HG02642 (cell line): ENCODE measurements around the gene CALY.

ENCODE experiments used
- ATAC-seq: cut with Tn5 transposase; IDR thresholded peaks from one replicate; pipeline ENCODE4 v1.9.1; 2021; ENCODE audit warnings: mild to moderate bottlenecking; ENCODE audit not compliant: unreplicated experiment, poor library complexity

Gene CALY

DNA sequence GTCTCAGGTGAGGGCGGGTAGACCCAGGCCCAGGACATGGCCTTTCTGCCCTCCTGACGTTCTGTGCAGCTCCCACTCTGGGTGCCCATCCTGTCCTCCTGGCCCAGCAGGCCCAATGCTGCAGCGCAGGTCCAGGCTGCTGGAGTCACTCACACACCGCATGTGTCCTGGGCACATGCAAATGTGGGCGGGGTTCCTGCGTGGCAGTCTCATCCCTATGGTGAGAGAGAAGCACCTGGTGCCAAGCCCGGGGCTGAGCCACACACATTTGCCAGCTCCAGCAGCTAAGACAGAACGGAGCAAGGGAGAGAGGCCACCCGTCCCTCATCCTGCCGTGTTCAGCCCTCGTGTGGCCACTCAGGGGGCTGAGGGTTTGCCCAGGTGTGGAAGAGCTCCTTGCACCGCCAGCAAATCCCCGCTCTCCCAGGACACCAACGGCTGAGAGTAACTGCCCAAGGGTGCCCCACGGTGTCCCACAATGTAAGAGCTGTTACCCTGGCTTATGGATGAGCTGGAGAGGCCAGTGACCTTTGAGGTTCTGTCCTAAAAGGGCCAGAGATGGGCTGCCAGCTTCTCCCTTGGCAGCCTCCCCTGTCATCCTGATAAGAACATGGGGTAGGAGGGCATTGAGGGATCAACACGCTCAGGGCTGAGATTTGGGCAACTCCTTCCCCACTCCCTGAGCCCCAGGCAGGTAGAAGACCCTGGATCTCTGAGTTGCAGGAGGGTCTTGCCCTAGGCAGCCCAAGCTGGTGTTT, 16.7 kb upstream of the CALY start:
- no peak for ATAC-seq

DNA sequence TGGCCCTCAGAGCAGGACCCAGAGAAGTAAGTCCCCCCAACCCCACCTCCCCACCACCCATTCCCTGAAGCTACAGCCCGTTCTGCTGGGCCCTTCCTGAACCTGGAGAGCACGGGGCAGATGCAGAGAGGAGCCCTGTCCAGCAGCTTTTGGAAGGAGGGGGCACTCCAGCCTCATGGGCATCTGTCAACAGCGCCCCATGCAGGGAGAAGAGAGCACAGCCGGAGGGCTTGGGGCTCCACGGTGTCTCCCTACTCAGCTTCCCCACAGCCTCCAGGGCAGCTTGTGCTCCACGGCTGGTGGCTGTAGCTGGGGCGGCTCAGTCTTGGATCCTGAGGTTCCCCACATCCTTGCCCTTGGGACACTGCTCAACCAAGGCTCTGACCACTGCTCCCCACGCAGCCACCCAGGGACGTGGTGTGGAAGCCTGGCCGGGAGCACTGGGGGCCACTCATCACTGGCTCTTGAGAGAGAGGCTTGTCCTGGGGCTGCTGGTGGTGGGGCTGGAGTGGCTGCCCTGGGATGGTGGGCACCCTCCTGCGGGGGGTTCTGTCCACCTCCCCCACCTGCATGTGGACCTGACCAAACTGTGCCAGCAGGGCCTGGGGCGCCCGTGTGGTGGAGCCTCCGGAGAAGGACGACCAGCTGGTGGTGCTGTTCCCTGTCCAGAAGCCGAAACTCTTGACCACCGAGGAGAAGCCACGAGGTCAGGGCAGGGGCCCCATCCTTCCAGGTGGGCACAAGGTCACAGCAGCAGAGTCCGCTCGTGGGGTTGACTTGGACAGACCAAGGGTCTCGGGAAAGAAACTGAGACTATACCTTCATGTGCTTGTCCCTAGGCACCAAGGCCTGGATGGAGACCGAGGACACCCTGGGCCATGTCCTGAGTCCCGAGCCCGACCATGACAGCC, 15.0 kb upstream of the CALY start:
- ATAC-seq: no peak

DNA sequence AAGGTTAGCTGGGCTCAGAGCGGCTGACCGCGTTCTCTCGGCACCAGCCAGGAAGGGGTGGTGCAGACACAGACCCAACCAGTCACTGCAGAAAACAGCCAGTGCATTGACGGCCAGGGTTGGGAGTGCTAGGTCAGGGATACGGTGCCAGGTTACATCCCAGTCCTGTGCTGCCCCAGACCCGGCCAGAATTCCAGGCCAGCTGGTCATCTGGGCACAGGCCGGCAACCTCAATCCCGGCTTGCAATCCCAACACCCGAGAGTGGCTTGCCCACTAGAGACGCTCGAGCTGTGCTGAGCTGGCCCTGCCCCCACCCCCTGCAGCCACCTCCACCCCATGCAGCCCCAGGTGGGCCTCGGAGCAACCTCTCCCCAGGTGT, 14.2 kb upstream of the CALY start:
- no peak for ATAC-seq

DNA sequence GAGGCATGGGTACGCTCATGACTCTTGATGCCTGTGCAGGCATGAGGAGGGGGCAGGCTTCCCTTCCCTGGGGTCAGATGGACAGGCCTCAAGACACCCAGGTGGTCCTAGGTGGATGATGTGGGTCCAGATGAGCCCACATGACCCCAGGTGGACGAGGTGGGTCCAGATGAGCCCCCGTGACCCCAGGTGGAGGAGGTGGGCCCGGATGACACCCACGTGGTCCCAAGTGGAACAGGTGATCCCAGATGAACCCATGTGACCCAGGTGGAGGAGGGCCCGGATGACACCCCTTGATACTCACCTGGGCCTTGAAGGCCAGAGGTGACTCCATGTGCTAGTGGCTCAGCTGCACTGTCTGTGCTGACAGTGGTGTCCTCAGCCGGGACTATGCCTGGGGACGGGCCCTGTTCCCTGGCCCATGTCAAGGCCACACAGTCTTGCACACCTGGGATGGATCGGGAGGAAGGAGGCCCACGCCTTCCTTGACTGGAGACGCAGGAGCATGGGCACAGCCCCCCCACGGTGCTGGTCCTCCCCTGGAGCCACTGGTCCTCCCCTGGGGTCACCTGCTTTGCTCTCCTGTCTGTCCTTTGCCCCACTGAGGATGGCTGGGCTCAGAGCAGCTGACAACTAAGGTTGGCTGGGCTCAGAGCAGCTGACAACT, 13.7 kb upstream of the CALY start:
- ATAC-seq: no peak

DNA sequence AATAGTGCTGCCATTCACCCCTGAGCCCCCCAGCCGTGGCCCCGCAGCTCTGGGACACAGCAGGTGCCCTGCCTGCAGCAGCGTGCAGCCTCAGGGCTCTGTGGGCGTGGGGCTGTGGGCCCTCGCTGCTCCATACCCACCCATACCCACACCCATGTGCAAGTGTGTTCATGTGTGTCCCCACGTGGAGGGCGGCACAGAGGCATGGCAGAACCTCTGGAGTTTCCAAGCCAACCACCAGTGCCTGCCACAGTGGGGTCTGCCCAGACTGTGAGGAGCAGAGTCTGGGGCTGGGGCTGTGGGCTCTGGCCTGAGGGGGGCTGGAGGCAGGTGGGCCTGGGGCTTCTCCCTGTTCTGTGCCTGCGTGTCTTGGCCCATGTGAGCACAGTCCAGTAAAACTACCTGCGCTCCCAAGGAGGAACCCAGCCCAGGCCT, 12.9 kb upstream of the CALY start:
- no peak for ATAC-seq

DNA sequence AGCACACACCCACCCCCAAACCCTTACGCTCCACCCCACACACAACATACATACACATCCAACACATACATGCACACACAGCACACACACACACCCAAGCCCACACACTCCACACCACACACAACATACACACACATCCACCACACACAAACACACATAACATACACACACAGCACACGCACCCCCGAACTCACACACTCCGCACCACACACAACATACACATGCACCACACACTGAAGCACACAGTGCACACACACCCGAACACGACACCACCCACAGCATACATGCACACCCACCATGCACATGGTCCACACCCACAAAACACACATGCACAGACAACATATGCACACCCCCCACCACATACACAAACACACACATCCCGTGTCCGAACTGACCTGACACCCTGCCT, 12.5 kb upstream of the CALY start:
- ATAC-seq: no peak

DNA sequence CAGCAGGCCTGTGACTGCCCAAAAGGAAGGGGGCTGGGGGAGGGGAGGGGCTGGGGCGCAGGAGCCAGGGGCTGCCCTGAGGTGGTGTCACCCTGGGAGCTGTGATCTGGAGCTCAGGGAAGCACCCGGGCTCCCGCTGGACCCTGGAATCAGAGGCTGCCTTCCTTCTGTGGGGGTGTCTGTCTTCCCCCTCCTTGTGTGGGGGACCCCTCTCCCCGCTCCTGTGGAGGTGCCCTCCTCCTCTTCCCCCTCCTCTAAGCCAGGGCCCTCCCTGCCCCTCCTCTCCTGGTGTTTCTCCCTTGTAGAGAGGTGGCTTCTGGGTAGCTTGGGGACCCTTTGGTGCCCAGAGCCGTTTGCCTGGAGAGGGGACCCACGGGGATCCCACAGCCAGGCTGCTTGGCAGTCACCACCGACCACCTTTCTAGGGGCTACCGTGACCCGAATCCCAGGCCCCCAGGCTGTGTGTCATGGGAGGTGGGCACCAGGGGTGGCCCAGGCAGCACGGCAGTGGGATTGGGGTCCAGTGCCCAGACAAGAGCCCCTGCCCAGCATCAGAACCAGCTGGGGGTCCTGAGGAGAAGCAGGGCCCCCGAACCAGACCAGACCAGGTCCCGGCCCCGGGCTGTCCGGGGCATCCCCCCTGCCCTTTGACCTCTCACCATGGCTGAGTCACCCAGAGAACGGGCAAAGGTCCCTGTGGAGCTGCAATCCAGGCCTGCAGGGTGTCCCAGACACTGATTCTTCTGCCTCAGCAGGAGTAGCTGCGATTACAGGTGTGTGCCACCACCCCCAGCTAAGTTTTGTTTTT, 11.2 kb upstream of the CALY start:
- no peak for ATAC-seq

DNA sequence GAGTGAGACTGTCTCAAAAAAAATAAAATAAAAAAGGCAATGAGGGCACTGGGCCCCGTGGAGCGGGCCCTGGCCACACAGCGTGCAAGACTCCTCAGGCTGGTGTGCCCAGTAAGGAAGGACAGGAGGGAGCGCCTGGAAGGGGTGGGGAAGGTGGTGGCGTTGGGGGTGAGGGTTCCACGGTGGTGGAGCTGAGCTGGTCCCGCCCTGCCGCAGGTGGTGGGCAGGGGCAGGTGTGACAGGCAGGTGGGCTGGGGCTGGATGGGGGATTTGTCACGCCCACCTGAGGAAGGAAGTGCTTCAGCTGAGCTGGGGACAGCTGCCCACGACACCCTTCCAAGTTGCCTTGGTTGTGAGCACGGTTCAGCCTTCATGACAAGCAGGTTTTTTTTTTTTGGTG, 9.7 kb upstream of the CALY start:
- no peak for ATAC-seq

DNA sequence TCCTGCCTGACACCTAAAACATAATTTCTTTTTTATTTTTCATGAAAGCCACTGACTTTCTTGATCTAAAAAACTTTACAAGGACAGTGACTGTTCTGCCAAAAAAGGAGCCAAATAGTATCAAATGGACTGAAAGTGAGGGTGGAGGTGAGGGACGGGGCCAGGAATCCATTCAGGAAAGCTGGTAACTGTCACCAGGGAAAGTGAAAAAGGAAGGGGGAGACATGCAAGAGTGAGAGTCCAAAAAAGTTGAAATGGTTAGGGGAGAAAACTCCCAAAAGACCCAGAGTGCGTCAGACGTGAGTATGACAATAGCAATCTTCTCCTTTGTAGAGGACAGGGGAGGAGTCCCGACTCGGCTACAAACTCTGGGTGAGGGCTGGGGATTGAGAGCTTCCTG, 7.5 kb upstream of the CALY start:
- ATAC-seq: no peak

DNA sequence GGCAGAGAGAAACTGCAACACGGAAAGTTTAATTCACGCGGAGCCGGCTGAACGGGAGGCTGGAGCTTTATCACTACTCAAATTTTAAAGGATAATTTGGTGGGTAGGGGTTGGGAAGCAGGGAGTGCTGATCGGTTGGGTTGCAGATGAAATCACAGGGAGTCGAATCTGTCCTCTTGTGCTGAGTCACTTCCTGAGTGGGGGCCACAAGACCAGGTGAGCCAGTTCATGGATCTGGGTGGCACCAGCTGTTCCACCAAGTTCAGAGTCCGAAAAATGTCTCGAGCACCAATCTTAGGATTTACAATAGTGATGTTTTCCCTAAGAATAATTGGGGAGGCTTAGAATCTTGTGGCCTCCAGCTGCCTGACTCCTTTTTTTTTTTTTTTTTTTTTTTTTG, 6.9 kb upstream of the CALY start:
- no peak for ATAC-seq

DNA sequence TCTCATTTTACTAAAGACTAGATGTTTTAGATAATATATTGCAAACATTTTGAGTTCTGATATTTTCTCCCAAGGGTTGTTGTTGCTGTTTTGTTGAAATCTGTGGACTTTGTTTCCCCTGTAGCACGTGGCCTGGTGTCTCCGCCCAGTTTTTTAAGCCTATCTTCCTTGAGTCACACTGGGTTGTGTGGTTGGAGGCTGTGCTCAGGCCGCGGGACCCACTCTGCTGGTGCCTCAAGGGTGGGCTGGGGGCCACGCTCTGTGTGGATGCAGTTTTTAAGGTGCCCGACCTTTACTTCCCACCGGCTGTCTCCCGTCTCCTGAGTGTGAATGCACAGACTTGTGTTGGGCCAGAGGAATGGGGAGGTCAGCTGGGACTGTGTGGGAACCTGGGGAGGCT, 6.2 kb upstream of the CALY start:
- ATAC-seq: no peak

DNA sequence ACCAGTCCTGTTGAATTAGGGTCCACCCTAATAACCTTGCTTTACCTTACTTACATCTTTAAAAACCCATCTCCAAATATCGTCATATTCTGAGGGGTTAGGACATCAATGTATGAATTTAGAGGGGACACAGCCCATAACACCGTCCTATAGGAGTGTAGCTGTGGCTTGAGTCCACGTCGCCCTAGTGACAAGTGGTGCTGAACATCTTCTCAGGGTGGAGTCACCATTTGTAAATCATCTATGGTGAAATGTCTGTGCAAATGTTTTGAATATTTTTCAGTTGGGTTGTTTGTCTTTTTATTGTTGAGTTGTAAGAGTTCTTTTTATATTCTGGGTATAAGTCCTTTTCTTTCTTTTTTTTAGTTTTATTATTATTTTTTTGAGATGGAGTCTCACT, 5.3 kb upstream of the CALY start:
- ATAC-seq: no peak

DNA sequence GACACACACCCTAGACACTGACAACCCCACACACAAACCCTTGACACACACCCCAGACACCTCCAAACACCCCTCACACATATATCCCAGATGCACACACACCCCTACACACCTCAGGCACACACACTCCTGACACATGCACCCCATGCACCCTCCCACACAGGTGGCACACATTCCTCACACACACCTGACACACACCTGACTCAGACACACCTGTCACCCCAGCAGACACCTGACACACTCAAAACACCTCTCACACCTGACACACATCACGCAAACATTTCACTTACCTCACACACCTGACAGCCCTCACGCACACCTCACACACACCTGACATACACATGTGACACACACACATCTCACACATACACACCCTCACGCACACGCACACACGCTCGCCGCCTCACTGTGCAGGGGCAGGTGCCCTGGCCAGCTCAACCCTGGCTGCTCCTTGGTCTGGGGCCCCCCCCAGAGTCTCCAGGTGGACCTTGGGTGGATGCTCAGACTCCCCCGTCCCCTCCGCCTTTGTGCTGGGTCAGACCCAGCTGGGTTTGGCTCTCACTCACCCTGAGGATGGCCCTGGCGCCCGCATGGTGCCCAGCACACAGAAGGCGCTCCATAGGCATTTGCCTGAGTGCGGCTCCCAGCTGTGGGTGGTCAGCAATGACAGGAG, 3.1 kb upstream of the CALY start:
- ATAC-seq: no peak

DNA sequence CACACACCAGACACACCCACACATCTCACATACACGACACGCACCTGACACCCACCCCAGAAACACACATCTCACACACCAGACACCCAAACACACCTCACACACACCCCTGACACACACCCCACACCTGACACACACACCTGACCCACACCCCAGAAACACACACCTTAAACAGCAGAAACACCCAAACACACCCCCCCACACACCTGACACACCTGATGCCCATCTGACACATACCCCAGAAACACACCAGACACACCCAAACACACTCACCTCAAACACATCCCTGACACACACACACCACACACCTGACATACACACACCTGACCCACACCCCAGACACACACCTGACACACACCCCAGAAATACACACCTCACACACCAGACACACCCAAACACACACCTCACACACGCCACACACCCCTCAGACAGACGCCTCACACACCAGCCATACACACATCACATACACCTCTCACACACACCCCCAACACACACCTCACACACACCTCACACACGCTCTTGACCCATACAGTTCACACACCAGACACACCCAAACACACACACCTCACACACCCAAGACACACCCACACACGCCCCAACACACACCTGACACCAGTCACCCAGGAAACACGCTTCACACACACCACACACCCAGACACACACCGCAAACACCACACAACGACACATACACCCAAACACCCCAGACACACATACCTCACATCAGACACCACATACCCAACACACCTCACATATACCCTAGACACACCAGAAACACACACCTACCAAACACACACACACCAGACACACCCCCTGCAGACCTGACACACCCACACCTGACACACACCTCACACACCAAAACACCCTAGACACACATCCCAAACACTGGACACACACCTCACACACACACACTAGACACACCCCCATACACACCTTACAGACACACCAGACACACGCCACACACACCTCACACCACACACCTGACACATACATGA, 1.7 kb upstream of the CALY start:
- no peak for ATAC-seq

DNA sequence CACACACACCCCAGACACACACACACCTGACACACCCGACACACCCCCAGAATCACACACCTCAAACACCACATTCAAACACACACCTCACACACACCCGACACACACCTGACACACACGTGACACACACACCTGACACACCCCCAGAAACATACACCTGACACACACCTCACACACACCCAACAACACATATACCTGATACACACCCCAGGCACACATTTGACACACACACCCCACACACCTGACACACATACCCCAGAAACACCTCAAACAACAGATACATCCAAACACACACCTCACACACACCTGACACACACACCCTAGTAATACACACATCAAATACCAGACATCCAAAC, 652 bp upstream of the CALY start:
- no peak for ATAC-seq

DNA sequence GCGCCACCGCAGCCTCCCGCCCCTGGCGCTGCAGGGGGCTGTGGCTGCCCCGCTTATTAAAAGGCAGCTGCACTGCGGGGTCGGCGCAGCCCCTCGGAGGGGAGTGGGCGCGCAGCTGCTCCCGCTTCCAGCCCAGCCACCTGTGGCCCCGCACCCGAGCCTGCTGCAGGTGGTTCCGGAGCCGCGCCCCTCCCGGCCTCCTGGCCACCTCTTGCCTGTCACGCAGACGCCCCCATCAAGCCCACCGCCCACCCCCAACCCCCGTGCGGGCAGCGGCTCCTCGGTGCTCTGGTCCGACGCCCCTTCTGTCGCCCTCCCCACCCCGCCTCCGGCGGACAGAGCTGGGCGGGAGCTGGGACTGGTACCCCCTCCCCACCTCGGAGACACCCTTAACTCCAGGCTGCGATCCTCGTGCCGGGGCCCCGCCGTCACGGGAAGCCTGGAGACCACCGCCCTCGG, 549 bp downstream of the CALY start:
- no peak for ATAC-seq

DNA sequence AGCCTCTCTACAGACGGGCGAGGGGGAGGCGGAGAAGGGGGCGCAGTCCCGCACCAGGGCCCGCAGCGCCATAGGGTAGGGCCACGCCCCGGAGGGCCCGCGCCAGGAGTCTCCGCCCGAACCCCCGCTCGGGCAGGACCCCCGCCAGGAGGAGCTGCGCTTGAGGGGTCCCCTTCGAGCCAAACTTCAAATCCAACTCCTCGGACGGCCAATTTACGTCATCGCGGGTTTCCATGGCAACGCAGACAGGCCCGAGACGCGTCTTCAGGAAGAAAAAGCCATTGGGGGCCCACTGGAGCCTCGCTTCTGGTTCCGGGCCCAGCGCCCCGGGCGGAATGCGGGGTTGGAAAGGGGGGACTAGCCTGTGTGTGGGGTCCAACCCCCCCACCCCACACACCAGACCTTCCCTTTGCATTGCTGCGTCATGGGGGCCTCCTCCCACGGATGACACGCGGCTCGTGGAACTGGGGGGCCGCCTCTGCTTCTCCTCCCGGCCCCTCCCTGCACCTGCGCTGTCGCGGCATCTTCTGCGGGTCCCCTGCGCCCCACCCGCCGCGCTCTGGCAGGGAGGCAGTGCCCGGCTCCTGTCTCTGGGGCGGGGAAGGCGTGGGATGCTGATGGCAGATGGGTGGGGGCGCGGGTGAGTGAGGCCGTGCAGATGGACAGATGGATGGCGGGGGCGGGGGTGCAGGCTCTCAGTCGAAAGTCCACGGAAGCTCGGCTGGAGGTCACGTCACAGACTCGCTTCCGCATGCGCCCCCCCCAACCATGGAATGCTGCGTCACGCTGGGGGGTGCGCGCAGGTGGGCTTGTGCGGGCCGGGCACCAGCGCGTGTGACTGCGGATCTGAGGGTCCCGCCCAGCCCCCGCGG, 1.2 kb downstream of the CALY start:
- ATAC-seq: no peak
